Ishikawa (cell line): ENCODE results near the gene CNNM1.

ENCODE experiments used
- MAX ChIP-seq: IDR thresholded peaks from 2 replicates; pipeline ENCODE4 v1.6.1; 2012
- RAD21 ChIP-seq: IDR thresholded peaks from 2 replicates; pipeline ENCODE4 v1.6.1; 2012; ENCODE audit warnings: low read depth
- REST ChIP-seq: IDR thresholded peaks from 2 replicates; pipeline ENCODE4 v1.6.1; 2012; ENCODE audit warnings: low read depth, mild to moderate bottlenecking

GRCh38 chr10:99427566-99428190, 98.5 kb downstream of the CNNM1 start:
- TF ChIP-seq RAD21 = no peak
- no peak for TF ChIP-seq MAX
- no peak for TF ChIP-seq REST
